HCT116 (cell line): ENCODE measurements around the gene ERC1. TPM values are rescaled to one million over a fixed set of nuclear protein-coding genes. Genes with fewer than 3 reads are reported as not detected.

ENCODE experiments used
- ATAC-seq: fragments of 200-7000 bp; cut with Tn5 transposase; 2 replicates; pipeline ENCODE4 v1.9.1; 2020; ENCODE audit warnings: mild to moderate bottlenecking, moderate library complexity
- BruUV-seq: library from RNA; stranded (reverse); fragments of 400-500 nt; replicated peaks from 2 replicates; lab custom pipeline; 2021; lab: Mats Ljungman, UMichigan
- CTCF ChIA-PET: fragments of 300-600 bp; sonication (Branson Sonifier 250); formaldehyde crosslinking; loops from one replicate; lab custom pipeline; 2021; ENCODE audit warnings: antibody characterized with exemption; lab: Charles Lee
- POLR2A ChIA-PET: fragments of 300-600, 350-600 bp; sonication (Branson Sonifier 250); formaldehyde crosslinking; loops from one replicate; lab custom pipeline; 2021; ENCODE audit warnings: antibody characterized with exemption; lab: Charles Lee
- RAD21 ChIA-PET, 2 experiments: fragments of 300-600 bp; sonication (Branson Sonifier 250); formaldehyde crosslinking; loops; one replicate each; lab custom pipeline; 2023; ENCODE audit warnings: low total read pairs in 2 of 2; ENCODE audit not compliant: uncharacterized antibody in 2 of 2, unreplicated experiment in 2 of 2, low non-redundant PET in 1 of 2; lab: Charles Lee
- DNase-seq: peaks from one replicate; pipeline ENCODE4 v3.0.0-alpha.2; 2010; ENCODE audit warnings: low read depth, low spot score
- H2AFZ ChIP-seq: fragments of 200-600 bp; shearing (Covaris generic), sonication (generic); 2 replicates; pipeline ENCODE4 v1.6.1; 2017; ENCODE audit warnings: low read depth, mixed run types, mixed read lengths, antibody characterized with exemption, low read length; ENCODE audit not compliant: poor library complexity, severe bottlenecking
- H3K27ac ChIP-seq: 2 replicates; pipeline ENCODE4 v1.5.1; 2012; ENCODE audit warnings: low read depth, low read length
- H3K27me3 ChIP-seq: fragments of 200-600 bp; sonication (generic); 2 replicates; pipeline ENCODE4 v1.6.1; 2016; ENCODE audit warnings: mixed run types, low read length, mixed read lengths; ENCODE audit not compliant: insufficient read depth
- H3K36me3 ChIP-seq, 2 experiments: fragments of 200-500 bp in 1 of 2; fragments of 200-600 bp in 1 of 2; sonication (Bioruptor generic) in 1 of 2; sonication (generic) in 1 of 2; 2 replicates each; pipeline versions ENCODE4 v1.5.1 to v1.6.1; 2014 to 2016; ENCODE audit warnings: low read length in 2 of 2, inconsistent platforms in 1 of 2, mixed read lengths in 1 of 2, mixed run types in 1 of 2; ENCODE audit not compliant: insufficient read depth in 2 of 2, control insufficient read depth in 1 of 2
- H3K4me1 ChIP-seq, 2 experiments: fragments of 200-600 bp in 1 of 2; sonication (generic) in 1 of 2; 2 replicates each; pipeline versions ENCODE4 v1.5.1 to v1.6.1; 2012 to 2017; ENCODE audit warnings: low read length in 2 of 2, inconsistent platforms in 1 of 2, mild to moderate bottlenecking in 1 of 2, mixed read lengths in 1 of 2, mixed run types in 1 of 2, moderate library complexity in 1 of 2; ENCODE audit not compliant: insufficient read depth in 2 of 2, control insufficient read depth in 1 of 2
- H3K4me2 ChIP-seq: fragments of 200-600 bp; sonication (generic); 2 replicates; pipeline ENCODE4 v1.6.1; 2017; ENCODE audit warnings: mixed run types, low read length, mixed read lengths
- H3K4me3 ChIP-seq, 2 experiments: fragments of 200-600 bp in 1 of 2; sonication (generic) in 1 of 2; replicated peaks in 1 of 2; 2 replicates each; pipeline ENCODE4 v1.5.1; 2011 to 2016; ENCODE audit warnings: low read length in 2 of 2, control low read depth in 1 of 2, low read depth in 1 of 2, mild to moderate bottlenecking in 1 of 2, mixed read lengths in 1 of 2, mixed run types in 1 of 2
- H3K79me2 ChIP-seq: fragments of 200-600 bp; sonication (generic); 2 replicates; pipeline ENCODE4 v1.6.1; 2017; ENCODE audit warnings: mild to moderate bottlenecking, mixed run types, low read length, moderate library complexity, mixed read lengths; ENCODE audit not compliant: insufficient read depth
- H3K9ac ChIP-seq: fragments of 200-600 bp; sonication (generic); 2 replicates; pipeline ENCODE4 v1.6.1; 2016; ENCODE audit warnings: low read length, mixed read lengths
- H3K9me2 ChIP-seq: fragments of 200-600 bp; sonication (generic), shearing (Covaris generic); 2 replicates; pipeline ENCODE4 v1.6.1; 2017; ENCODE audit warnings: mixed run types, mild to moderate bottlenecking, moderate library complexity; ENCODE audit not compliant: insufficient read depth
- H3K9me3 ChIP-seq, 2 experiments: fragments of 200-500 bp in 1 of 2; fragments of 200-600 bp in 1 of 2; sonication (Bioruptor generic) in 1 of 2; sonication (generic) in 1 of 2; 2 replicates each; pipeline ENCODE4 v1.6.1; 2014 to 2017; ENCODE audit warnings: low read length in 2 of 2, mixed read lengths in 2 of 2, inconsistent platforms in 1 of 2, low read depth in 1 of 2, mild to moderate bottlenecking in 1 of 2, mixed run types in 1 of 2, moderate library complexity in 1 of 2; ENCODE audit not compliant: control insufficient read depth in 1 of 2, insufficient read depth in 1 of 2
- H4K20me1 ChIP-seq: fragments of 200-600 bp; sonication (generic), shearing (Covaris generic); 2 replicates; pipeline ENCODE4 v1.6.1; 2017; ENCODE audit warnings: mixed run types, mild to moderate bottlenecking, moderate library complexity; ENCODE audit not compliant: insufficient read depth
- CBX3 ChIP-seq: IDR thresholded peaks from 2 replicates; pipeline ENCODE4 v1.6.1; 2012; ENCODE audit warnings: low read depth
- CEBPB ChIP-seq: IDR thresholded peaks from 2 replicates; pipeline ENCODE4 v1.6.1; 2012; ENCODE audit warnings: low read depth
- EZH2 ChIP-seq: fragments of 200-600 bp; sonication (generic); IDR thresholded peaks from 2 replicates; pipeline ENCODE4 v1.6.1; 2017; ENCODE audit warnings: antibody characterized with exemption, mixed run types
- JUND ChIP-seq: IDR thresholded peaks from 2 replicates; pipeline ENCODE4 v1.6.1; 2012
- RAD21 ChIP-seq: IDR thresholded peaks from 2 replicates; pipeline ENCODE4 v1.6.1; 2012; ENCODE audit warnings: low read depth, mild to moderate bottlenecking
- SIN3A ChIP-seq: IDR thresholded peaks from 2 replicates; pipeline ENCODE4 v1.6.1; 2012; ENCODE audit warnings: low read depth
- SP1 ChIP-seq: IDR thresholded peaks from 2 replicates; pipeline ENCODE4 v1.6.1; 2012; ENCODE audit warnings: low read depth
- SRF ChIP-seq: IDR thresholded peaks from 2 replicates; pipeline ENCODE4 v1.6.1; 2012; ENCODE audit warnings: low read depth
- intact Hi-C: fragments of 100-400 bp; cut with micrococcal nuclease; formaldehyde crosslinking; loops from 2 replicates; pipeline ENCODE4 v1.10.0; 2022
- total RNA-seq: library from RNA; stranded (reverse); gene quantifications from one replicate; pipeline ENCODE4 v1.2.1, GENCODE V29; 2021; ENCODE audit not compliant: unreplicated experiment
- TF ChIP-seq, protein P1 (sequence below): IDR thresholded peaks from 2 replicates; pipeline ENCODE4 v1.6.1; 2012
- TF ChIP-seq, protein P2 (sequence below), 3 experiments: fragments of 200-600 bp in 1 of 3; sonication (generic) in 1 of 3; IDR thresholded peaks in 2 of 3; conservative IDR thresholded peaks in 1 of 3; 2 replicates each; pipeline ENCODE4 v1.5.1; 2012 to 2017; ENCODE audit warnings: low read depth in 2 of 3, low read length in 2 of 3, antibody characterized with exemption in 1 of 3, borderline replicate concordance in 1 of 3, control low read depth in 1 of 3, mild to moderate bottlenecking in 1 of 3, mixed read lengths in 1 of 3, mixed run types in 1 of 3, moderate library complexity in 1 of 3; ENCODE audit not compliant: insufficient read depth in 1 of 3

Gene ERC1
- total RNA-seq, 1 experiment from 2014 or later, result 41.9 TPM

DNA sequence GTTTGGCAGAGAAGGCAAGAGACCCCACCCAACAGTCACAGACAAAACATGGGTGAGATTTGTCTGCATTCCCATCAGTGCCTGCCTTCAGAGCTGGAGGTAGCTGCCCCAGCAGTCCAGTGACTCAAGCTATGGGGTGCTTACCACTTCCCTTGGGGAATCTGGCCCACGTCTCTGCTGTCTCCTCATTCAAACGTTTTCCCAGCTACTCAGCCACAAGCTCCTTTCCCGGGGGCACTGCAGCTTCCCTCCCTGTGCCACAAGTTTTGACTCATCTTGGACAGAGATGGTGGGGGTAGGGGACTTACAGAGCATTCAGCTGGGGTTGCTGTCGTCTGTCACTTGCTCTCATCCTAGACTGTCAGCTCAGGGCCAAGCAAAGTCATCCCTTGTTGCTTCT, 536.8 kb downstream of the ERC1 start:
- no peak overlapping the region for H3K9ac ChIP-seq
- no peak overlapping the region for H3K4me3 ChIP-seq
- H3K4me2 ChIP-seq, result no peak overlapping the region
- no TSS peak for BruUV-seq
- no peak overlapping the region for H3K27ac ChIP-seq
- intact Hi-C loops, result no loop called here
- H3K9me3 ChIP-seq, result no peaks in the 10 kb centered on the region
- no peak for DNase-seq
- ChIA-PET RAD21 (no interaction called here), CTCF (no interaction called here), POLR2A (no interaction called here)
- no peaks in the 10 kb centered on the region for H3K9me2 ChIP-seq
- ATAC-seq, result no peak
- H3K27me3 ChIP-seq, result peaks cover 8% of the 10 kb centered on the region; the same call in 1 of the 2 replicates
- no peak overlapping the region for H2AFZ ChIP-seq
- TF ChIP-seq, protein P1, sequence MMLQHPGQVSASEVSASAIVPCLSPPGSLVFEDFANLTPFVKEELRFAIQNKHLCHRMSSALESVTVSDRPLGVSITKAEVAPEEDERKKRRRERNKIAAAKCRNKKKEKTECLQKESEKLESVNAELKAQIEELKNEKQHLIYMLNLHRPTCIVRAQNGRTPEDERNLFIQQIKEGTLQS, result no peak
- TF ChIP-seq SIN3A (no peak), CEBPB (no peak), EZH2 (no peak)
- H3K4me1 ChIP-seq, result no peaks in the 10 kb centered on the region
- no peaks in the 10 kb centered on the region for H4K20me1 ChIP-seq
- no peaks in the 10 kb centered on the region for H3K79me2 ChIP-seq
- no peaks in the 10 kb centered on the region for H3K36me3 ChIP-seq

DNA sequence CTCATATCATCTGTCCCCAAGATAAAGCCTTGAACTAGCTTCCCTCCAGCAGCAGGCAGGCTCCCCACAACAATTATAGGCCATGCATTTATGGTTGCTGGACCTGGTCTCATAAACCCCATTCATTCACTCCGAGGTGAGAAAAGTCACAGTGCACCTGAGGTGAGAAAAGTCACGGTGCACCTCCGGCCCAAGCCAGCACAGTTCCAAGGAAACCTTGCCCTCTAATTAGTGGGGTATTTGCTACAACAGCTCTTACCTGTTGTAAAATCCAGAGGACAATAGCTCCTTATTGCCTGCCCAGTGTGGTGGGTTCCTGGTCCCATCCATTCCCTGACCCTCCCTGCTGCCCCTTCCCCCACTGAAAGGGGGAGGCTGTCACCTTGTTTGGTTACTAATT, 537.8 kb downstream of the ERC1 start:
- Histone ChIP-seq H3K27ac (no peak overlapping the region), H3K4me3 (no peak overlapping the region), H3K9ac (no peak overlapping the region), H2AFZ (no peak overlapping the region), H3K4me2 (no peak overlapping the region), H3K9me3 (no peaks in the 10 kb centered on the region), H3K9me2 (no peaks in the 10 kb centered on the region), H3K27me3 (peaks cover 16% of the 10 kb centered on the region), H3K36me3 (no peaks in the 10 kb centered on the region), H4K20me1 (no peaks in the 10 kb centered on the region), H3K79me2 (no peaks in the 10 kb centered on the region), H3K4me1 (no peaks in the 10 kb centered on the region)
- RAD21 ChIA-PET, result no interaction called here
- CTCF ChIA-PET, result no interaction called here
- ATAC-seq (no peak), DNase-seq (no peak)
- TF ChIP-seq, protein P2, sequence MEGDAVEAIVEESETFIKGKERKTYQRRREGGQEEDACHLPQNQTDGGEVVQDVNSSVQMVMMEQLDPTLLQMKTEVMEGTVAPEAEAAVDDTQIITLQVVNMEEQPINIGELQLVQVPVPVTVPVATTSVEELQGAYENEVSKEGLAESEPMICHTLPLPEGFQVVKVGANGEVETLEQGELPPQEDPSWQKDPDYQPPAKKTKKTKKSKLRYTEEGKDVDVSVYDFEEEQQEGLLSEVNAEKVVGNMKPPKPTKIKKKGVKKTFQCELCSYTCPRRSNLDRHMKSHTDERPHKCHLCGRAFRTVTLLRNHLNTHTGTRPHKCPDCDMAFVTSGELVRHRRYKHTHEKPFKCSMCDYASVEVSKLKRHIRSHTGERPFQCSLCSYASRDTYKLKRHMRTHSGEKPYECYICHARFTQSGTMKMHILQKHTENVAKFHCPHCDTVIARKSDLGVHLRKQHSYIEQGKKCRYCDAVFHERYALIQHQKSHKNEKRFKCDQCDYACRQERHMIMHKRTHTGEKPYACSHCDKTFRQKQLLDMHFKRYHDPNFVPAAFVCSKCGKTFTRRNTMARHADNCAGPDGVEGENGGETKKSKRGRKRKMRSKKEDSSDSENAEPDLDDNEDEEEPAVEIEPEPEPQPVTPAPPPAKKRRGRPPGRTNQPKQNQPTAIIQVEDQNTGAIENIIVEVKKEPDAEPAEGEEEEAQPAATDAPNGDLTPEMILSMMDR (IDR thresholded peaks at IDR 0.05 in 2 of 3, conservative IDR thresholded peaks at IDR 0.05 in 1 of 3; ENCODE audit: borderline replicate concordance in 1 of 3, insufficient read depth in 1 of 3, low read depth in 2 of 3, low read length in 2 of 3), result no peak
- TF ChIP-seq, protein P1, result no peak
- TF ChIP-seq SRF (no peak), CBX3 (no peak), SP1 (no peak), JUND (no peak), RAD21 (no peak)
- POLR2A ChIA-PET, result interaction anchor here (0.6 kb wide), 1 partner anchor 166 kb away, joined by 3 read pairs; no protein-coding TSS in a partner anchor
- intact Hi-C loops, result no loop called here
- BruUV-seq, result no TSS peak
